Measurements from ENCODE around the gene TSPY8.
"Not testable (repeated sequence)": the region's sequence is repeated elsewhere in the genome, so short reads cannot be mapped to it uniquely, and the experiment has no call there.

TSPY8 gene

GRCh38 chrY:9357497-9357896, at the start of gene TSPY8:
TSPY8 (plus strand) TSS chrY:9357797; CDS start chrY:9357843, 46 bp downstream.
- ATAC-seq = not testable (repeated sequence)

GRCh38 chrY:9320996-9321395, 36.6 kb upstream of the TSPY8 start:
- ATAC-seq = no peak
- TF ChIP-seq ESRRG (CRISPR knock-in tag; IDR thresholded peaks at IDR 0.05) = no peak
- no peak for TF ChIP-seq OSR1 (CRISPR knock-in tag; IDR thresholded peaks at IDR 0.05)
- TF ChIP-seq ZFP3 (CRISPR knock-in tag; IDR thresholded peaks at IDR 0.05) = no peak
- no peak for TF ChIP-seq ZNF70 (CRISPR knock-in tag; IDR thresholded peaks at IDR 0.05)
- no peak for TF ChIP-seq ZNF565 (CRISPR knock-in tag; conservative IDR thresholded peaks at IDR 0.05; ENCODE audit: low read depth)
- no peak for TF ChIP-seq ZNF8 (CRISPR knock-in tag; IDR thresholded peaks at IDR 0.05)
- TF ChIP-seq CREB5 (CRISPR knock-in tag; IDR thresholded peaks at IDR 0.05; ENCODE audit: low read depth) = no peak
- TF ChIP-seq GLIS3 (CRISPR knock-in tag; IDR thresholded peaks at IDR 0.05) = no peak
- TF ChIP-seq ISL1 (CRISPR knock-in tag; IDR thresholded peaks at IDR 0.05) = no peak
- TF ChIP-seq, protein P1, sequence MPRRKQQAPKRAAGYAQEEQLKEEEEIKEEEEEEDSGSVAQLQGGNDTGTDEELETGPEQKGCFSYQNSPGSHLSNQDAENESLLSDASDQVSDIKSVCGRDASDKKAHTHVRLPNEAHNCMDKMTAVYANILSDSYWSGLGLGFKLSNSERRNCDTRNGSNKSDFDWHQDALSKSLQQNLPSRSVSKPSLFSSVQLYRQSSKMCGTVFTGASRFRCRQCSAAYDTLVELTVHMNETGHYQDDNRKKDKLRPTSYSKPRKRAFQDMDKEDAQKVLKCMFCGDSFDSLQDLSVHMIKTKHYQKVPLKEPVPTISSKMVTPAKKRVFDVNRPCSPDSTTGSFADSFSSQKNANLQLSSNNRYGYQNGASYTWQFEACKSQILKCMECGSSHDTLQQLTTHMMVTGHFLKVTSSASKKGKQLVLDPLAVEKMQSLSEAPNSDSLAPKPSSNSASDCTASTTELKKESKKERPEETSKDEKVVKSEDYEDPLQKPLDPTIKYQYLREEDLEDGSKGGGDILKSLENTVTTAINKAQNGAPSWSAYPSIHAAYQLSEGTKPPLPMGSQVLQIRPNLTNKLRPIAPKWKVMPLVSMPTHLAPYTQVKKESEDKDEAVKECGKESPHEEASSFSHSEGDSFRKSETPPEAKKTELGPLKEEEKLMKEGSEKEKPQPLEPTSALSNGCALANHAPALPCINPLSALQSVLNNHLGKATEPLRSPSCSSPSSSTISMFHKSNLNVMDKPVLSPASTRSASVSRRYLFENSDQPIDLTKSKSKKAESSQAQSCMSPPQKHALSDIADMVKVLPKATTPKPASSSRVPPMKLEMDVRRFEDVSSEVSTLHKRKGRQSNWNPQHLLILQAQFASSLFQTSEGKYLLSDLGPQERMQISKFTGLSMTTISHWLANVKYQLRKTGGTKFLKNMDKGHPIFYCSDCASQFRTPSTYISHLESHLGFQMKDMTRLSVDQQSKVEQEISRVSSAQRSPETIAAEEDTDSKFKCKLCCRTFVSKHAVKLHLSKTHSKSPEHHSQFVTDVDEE (CRISPR knock-in tag; IDR thresholded peaks at IDR 0.05) = no peak
- TF ChIP-seq BACH2 (CRISPR knock-in tag; IDR thresholded peaks at IDR 0.05; ENCODE audit: borderline replicate concordance) = no peak
- no peak for TF ChIP-seq TOX (CRISPR knock-in tag; IDR thresholded peaks at IDR 0.05; ENCODE audit: borderline replicate concordance)
- TF ChIP-seq ARNTL (CRISPR knock-in tag; IDR thresholded peaks at IDR 0.05; ENCODE audit: borderline replicate concordance, low read depth) = no peak
- TF ChIP-seq ZC3H10 (CRISPR knock-in tag; IDR thresholded peaks at IDR 0.05) = no peak
- TF ChIP-seq, protein P2, sequence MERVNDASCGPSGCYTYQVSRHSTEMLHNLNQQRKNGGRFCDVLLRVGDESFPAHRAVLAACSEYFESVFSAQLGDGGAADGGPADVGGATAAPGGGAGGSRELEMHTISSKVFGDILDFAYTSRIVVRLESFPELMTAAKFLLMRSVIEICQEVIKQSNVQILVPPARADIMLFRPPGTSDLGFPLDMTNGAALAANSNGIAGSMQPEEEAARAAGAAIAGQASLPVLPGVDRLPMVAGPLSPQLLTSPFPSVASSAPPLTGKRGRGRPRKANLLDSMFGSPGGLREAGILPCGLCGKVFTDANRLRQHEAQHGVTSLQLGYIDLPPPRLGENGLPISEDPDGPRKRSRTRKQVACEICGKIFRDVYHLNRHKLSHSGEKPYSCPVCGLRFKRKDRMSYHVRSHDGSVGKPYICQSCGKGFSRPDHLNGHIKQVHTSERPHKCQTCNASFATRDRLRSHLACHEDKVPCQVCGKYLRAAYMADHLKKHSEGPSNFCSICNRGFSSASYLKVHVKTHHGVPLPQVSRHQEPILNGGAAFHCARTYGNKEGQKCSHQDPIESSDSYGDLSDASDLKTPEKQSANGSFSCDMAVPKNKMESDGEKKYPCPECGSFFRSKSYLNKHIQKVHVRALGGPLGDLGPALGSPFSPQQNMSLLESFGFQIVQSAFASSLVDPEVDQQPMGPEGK (CRISPR knock-in tag; IDR thresholded peaks at IDR 0.05; ENCODE audit: borderline replicate concordance) = no peak
- TF ChIP-seq, protein P3, sequence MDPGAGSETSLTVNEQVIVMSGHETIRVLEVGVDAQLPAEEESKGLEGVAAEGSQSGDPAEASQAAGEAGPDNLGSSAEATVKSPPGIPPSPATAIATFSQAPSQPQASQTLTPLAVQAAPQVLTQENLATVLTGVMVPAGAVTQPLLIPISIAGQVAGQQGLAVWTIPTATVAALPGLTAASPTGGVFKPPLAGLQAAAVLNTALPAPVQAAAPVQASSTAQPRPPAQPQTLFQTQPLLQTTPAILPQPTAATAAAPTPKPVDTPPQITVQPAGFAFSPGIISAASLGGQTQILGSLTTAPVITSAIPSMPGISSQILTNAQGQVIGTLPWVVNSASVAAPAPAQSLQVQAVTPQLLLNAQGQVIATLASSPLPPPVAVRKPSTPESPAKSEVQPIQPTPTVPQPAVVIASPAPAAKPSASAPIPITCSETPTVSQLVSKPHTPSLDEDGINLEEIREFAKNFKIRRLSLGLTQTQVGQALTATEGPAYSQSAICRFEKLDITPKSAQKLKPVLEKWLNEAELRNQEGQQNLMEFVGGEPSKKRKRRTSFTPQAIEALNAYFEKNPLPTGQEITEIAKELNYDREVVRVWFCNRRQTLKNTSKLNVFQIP (CRISPR knock-in tag; IDR thresholded peaks at IDR 0.05; ENCODE audit: borderline replicate concordance, low read depth) = no peak
- no peak for TF ChIP-seq RARB (CRISPR knock-in tag; IDR thresholded peaks at IDR 0.05)

GRCh38 chrY:9337164-9337563, 20.4 kb upstream of the TSPY8 start, which contains the start of gene TSPY4:
TSPY4 (plus strand) TSS chrY:9337464; CDS start chrY:9337510, 46 bp downstream.
- ATAC-seq = not testable (repeated sequence)

DNA sequence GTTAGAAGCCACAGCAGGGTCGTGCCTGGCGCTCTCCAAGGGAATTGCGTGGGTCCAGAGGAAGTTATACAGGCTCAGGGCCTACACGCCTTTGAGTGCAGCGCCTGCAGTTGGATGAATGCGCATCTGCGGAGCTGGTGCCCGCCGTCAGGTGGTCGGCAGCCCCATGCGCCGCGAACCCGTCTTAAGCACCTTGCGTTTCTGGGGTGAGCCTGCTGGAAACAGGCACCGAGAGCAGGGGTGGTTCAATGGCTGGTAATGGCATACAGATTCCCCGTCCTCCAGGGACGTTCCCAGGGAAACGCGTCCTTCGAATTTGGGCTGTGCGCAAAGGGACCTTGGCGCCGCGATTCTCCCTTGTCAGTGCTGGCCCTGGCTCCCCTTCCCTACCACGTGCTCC, 38.9 kb downstream of the TSPY8 start:
- ATAC-seq = not testable (repeated sequence)

DNA sequence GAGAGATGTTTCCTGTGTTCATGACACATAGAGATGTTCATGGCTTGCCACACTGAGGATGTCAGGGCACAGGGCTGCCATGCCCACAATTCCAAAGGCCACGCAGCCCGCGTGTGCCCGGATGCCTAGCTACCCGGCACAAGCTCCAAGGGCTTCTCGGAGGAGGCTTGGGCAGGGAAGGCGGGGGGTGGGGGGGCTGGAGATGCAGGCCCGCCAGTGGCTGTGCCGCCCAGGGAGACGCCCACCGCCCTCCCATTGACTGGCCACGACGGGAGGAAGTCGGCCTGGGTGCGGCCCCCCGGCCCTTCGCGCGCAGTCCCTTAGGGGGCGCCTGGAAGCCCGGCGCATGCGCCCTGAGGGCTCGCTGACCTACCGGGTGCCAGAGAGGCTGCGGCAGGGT, 40.5 kb downstream of the TSPY8 start, which contains the start of gene TSPY3:
Gene TSPY3 (plus strand): TSS at position 301 of the 400 bp plus-strand sequence. CDS start 46 bp downstream, at position 347.
- ATAC-seq = not testable (repeated sequence)
